GM12878 (cell line): ENCODE results near the gene LRTM1. TPM values are rescaled to one million over a fixed set of nuclear protein-coding genes. Genes with fewer than 3 reads are reported as not detected.

Experiments used
- ATAC-seq: fragments of 200-7000 bp; cut with Tn5 transposase; 3 replicates; pipeline ENCODE4 v1.9.1; 2020; ENCODE audit warnings: mild to moderate bottlenecking, moderate library complexity
- BruUV-seq: library from RNA; stranded (reverse); fragments of 400-500 nt; replicated peaks from 2 replicates; lab custom pipeline; 2021; lab: Mats Ljungman, UMichigan
- CTCF ChIA-PET: fragments of 300-600 bp; sonication (Branson Sonifier 250); formaldehyde crosslinking; extraction: SDS; loops from one replicate; lab custom pipeline; 2021; ENCODE audit warnings: inconsistent platforms; lab: Yijun Ruan, JAX
- POLR2A ChIA-PET: fragments of 350-600 bp; formaldehyde crosslinking; extraction: SDS; loops from one replicate; lab custom pipeline; 2021; ENCODE audit warnings: inconsistent platforms; lab: Charles Lee
- RAD21 ChIA-PET: fragments of 300-600 bp; sonication (Branson Sonifier 250); formaldehyde crosslinking; loops from one replicate; lab custom pipeline; 2023; ENCODE audit warnings: antibody characterized with exemption; ENCODE audit not compliant: unreplicated experiment; lab: Charles Lee
- SMC1A ChIA-PET: fragments of 300-600 bp; sonication (Branson Sonifier 250); formaldehyde crosslinking; loops from one replicate; lab custom pipeline; 2023; ENCODE audit not compliant: unreplicated experiment, uncharacterized antibody; lab: Charles Lee
- DNase-seq: peaks from one replicate; pipeline ENCODE4 v3.0.0-alpha.2; 2011; ENCODE audit warnings: low read depth, low spot score
- FAIRE-seq: peaks from 3 replicates; lab custom pipeline; 2011; peaks lifted over from hg19 to GRCh38; lab: Jason Lieb, UNC
- H2AFZ ChIP-seq: 2 replicates; pipeline ENCODE4 v1.6.0; 2011; ENCODE audit warnings: low read depth, low read length, control low read depth; ENCODE audit not compliant: control insufficient read depth
- H3K27ac ChIP-seq: 2 replicates; pipeline ENCODE4 v1.5.1; 2011; ENCODE audit warnings: control low read depth; ENCODE audit not compliant: control insufficient read depth, insufficient read depth
- H3K27me3 ChIP-seq, 2 experiments: replicated peaks in 1 of 2; 2 replicates each; pipeline versions ENCODE4 v1.6.0 to v1.6.1; 2011; ENCODE audit warnings: low read length in 1 of 2; ENCODE audit not compliant: control insufficient read depth in 2 of 2, insufficient read depth in 2 of 2
- H3K36me3 ChIP-seq, 2 experiments: 2 replicates each; pipeline ENCODE4 v1.5.1; 2011; ENCODE audit warnings: low read length in 1 of 2; ENCODE audit not compliant: control insufficient read depth in 2 of 2, insufficient read depth in 2 of 2
- H3K4me1 ChIP-seq: 2 replicates; pipeline ENCODE4 v1.6.1; 2011; ENCODE audit warnings: mild to moderate bottlenecking, low read length, moderate library complexity, mixed read lengths; ENCODE audit not compliant: control insufficient read depth, insufficient read depth
- H3K4me2 ChIP-seq: 2 replicates; pipeline ENCODE4 v1.6.0; 2011; ENCODE audit warnings: control low read depth; ENCODE audit not compliant: control insufficient read depth, insufficient read depth
- H3K4me3 ChIP-seq: fragments of 200-600 bp; sonication (generic); 2 replicates; pipeline ENCODE4 v1.5.1; 2016
- H3K79me2 ChIP-seq: 2 replicates; pipeline ENCODE4 v1.6.0; 2011; ENCODE audit warnings: low read length; ENCODE audit not compliant: control insufficient read depth, insufficient read depth
- H3K9ac ChIP-seq: 2 replicates; pipeline ENCODE4 v1.8.0; 2011; ENCODE audit warnings: low read length, control low read depth, mixed read lengths; ENCODE audit not compliant: control insufficient read depth, insufficient read depth
- H3K9me3 ChIP-seq: replicated peaks from 3 replicates; pipeline ENCODE4 v1.5.1; 2011; ENCODE audit warnings: mild to moderate bottlenecking, low read length; ENCODE audit not compliant: control insufficient read depth, insufficient read depth
- H4K20me1 ChIP-seq: 2 replicates; pipeline ENCODE4 v1.6.0; 2011; ENCODE audit not compliant: control insufficient read depth, insufficient read depth
- ATF3 ChIP-seq: IDR thresholded peaks from 2 replicates; pipeline ENCODE4 v1.6.1; 2011; ENCODE audit warnings: low read depth, mild to moderate bottlenecking, low read length, moderate library complexity, borderline replicate concordance; ENCODE audit errors: extremely low read depth
- CREM ChIP-seq: IDR thresholded peaks from 2 replicates; pipeline ENCODE4 v1.6.1; 2014; ENCODE audit warnings: antibody characterized with exemption, low read depth
- DPF2 ChIP-seq: fragments of 450-650 bp; IDR thresholded peaks from 2 replicates; pipeline ENCODE4 v1.6.1; 2017; ENCODE audit warnings: mild to moderate bottlenecking
- E2F4 ChIP-seq: IDR thresholded peaks from 2 replicates; pipeline ENCODE4 v1.6.1; 2012; ENCODE audit warnings: low read depth, low read length, improper control_type of control experiment
- IKZF1 ChIP-seq: fragments of 450-650 bp; conservative IDR thresholded peaks from 2 replicates; pipeline ENCODE4 v1.6.1; 2017; ENCODE audit warnings: antibody characterized with exemption, mild to moderate bottlenecking
- MAX ChIP-seq: IDR thresholded peaks from 2 replicates; pipeline ENCODE4 v1.6.1; 2012; ENCODE audit warnings: low read depth, low read length, improper control_type of control experiment
- MEF2B ChIP-seq: fragments of 450-650 bp; IDR thresholded peaks from 2 replicates; pipeline ENCODE4 v1.6.1; 2018; ENCODE audit warnings: mild to moderate bottlenecking, moderate library complexity; ENCODE audit not compliant: partially characterized antibody, poor library complexity, severe bottlenecking
- NFIC ChIP-seq: IDR thresholded peaks from 2 replicates; pipeline ENCODE4 v1.6.1; 2012; ENCODE audit warnings: low read depth, mild to moderate bottlenecking, inconsistent platforms, low read length, moderate library complexity
- NR2C2 ChIP-seq: IDR thresholded peaks from 2 replicates; pipeline ENCODE4 v1.6.1; 2011; ENCODE audit warnings: borderline replicate concordance, low read depth; ENCODE audit not compliant: control insufficient read depth, insufficient read length
- POU2F2 ChIP-seq: IDR thresholded peaks from 3 replicates; pipeline ENCODE4 v1.6.1; 2011; ENCODE audit warnings: low read depth, mild to moderate bottlenecking, low read length, borderline replicate concordance
- RAD21 ChIP-seq: IDR thresholded peaks from 2 replicates; pipeline ENCODE4 v1.6.1; 2011; ENCODE audit warnings: mild to moderate bottlenecking, low read depth, low read length, moderate library complexity; ENCODE audit not compliant: insufficient read depth
- RB1 ChIP-seq: fragments of 450-650 bp; formaldehyde crosslinking; IDR thresholded peaks from 2 replicates; pipeline ENCODE4 v1.6.1; 2017; ENCODE audit warnings: mild to moderate bottlenecking, borderline replicate concordance
- RBBP5 ChIP-seq: fragments of 200-600 bp; sonication (generic); conservative IDR thresholded peaks from 2 replicates; pipeline ENCODE4 v1.6.1; 2016
- SRF ChIP-seq, 2 experiments: IDR thresholded peaks; 2 replicates each; pipeline ENCODE4 v1.6.1; 2011; ENCODE audit warnings: low read depth in 2 of 2, low read length in 2 of 2, mild to moderate bottlenecking in 1 of 2, moderate library complexity in 1 of 2
- ZBTB4 ChIP-seq: fragments of 450-650 bp; formaldehyde crosslinking; IDR thresholded peaks from 2 replicates; pipeline ENCODE4 v1.4.0; 2022; ENCODE audit warnings: mild to moderate bottlenecking, moderate library complexity
- ZSCAN29 ChIP-seq: fragments of 450-650 bp; IDR thresholded peaks from 2 replicates; pipeline ENCODE4 v1.6.1; 2017; ENCODE audit warnings: mild to moderate bottlenecking, moderate library complexity
- WGBS: methylation state at CpG from one replicate; pipeline ENCODE4 v1.1.6; 2016; ENCODE audit warnings: low lambda C conversion rate; ENCODE audit not compliant: insufficient replicate concordance, insufficient coverage; ENCODE audit errors: missing lambda C conversion rate; 5-methylcytosine and 5-hydroxymethylcytosine counted together
- in situ Hi-C: fragments of 300-500 bp; cut with MboI; formaldehyde crosslinking; loops from 9 replicates; pipeline ENCODE4 v1.14.3; 2018; ENCODE audit warnings: mixed read lengths
- intact Hi-C: fragments of 100-400 bp; cut with micrococcal nuclease; formaldehyde crosslinking; loops from one replicate; pipeline ENCODE4 v1.14.2; 2022; ENCODE audit not compliant: unreplicated experiment
- polyA plus RNA-seq, 11 experiments: library from polyadenylated mRNA; depleted of rRNA in 4 of 11; unstranded in 6 of 11; stranded (reverse) in 5 of 11; fragments of >200 nt; fragmentation: Nextera tagmentation in 4 of 11; fragmentation: Illumina TruSeq in 1 of 11; extraction: Ambion mirVana in 4 of 11; extraction: Trizol in 1 of 11; gene quantifications; 1 replicate in 1 of 11; 2 replicates in 10 of 11; pipeline versions ENCODE4 v1.2.1 to v1.2.3, GENCODE V29; 2011 to 2016; ENCODE audit warnings: inconsistent platforms in 2 of 11, missing spikeins in 2 of 11, low read depth in 1 of 11
- total RNA-seq, 4 experiments: library from RNA; depleted of rRNA in 3 of 4; stranded (reverse); fragments of >200 nt in 3 of 4; fragmentation: Illumina TruSeq in 1 of 4; extraction: Trizol in 1 of 4; gene quantifications; 2 replicates each; pipeline versions ENCODE4 v1.2.1 to v1.2.3, GENCODE V29; 2013 to 2021

The LRTM1 gene
- total and polyA plus RNA-seq, 10 of the 15 experiments (the other 5 are each of a cell fraction or from before 2014, with no cell fraction given), result 0.08 TPM; not detected in 9

DNA sequence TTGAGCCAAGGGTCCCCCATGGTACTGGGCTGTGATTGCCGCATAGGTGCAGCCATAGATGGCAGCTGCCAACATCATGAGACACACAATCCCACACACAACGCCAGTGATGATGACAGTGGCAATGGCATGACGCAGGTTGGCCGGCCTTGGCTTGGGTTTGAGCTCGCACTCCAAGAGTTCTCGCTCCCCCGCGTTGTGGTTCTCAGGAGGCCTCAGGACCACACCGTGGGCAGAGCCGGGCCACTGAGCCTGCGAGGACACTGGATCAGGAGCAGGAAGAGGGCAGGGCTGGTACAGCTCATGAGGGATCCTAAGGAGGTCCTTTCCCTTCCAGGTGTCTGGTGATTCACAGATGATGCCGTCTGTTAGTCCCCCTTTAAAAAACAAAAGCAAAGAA is 9.3 kb downstream of the LRTM1 start:
- ChIA-PET POLR2A (no interaction called here), SMC1A (no interaction called here), RAD21 (no interaction called here), CTCF (no interaction called here)
- Histone ChIP-seq H3K4me3 (no peak overlapping the region), H3K27me3 (no peaks in the 10 kb centered on the region), H4K20me1 (no peaks in the 10 kb centered on the region), H3K27ac (no peak overlapping the region), H3K36me3 (no peaks in the 10 kb centered on the region), H3K9ac (no peak overlapping the region), H2AFZ (no peak overlapping the region), H3K79me2 (no peaks in the 10 kb centered on the region), H3K4me2 (no peak overlapping the region), H3K4me1 (no peaks in the 10 kb centered on the region), H3K9me3 (no peaks in the 10 kb centered on the region)
- FAIRE-seq (no peak), DNase-seq (no peak), ATAC-seq (no peak)
- intact Hi-C loops, result no loop called here
- 49% methylated on average over 12 of the region's 12 CpGs for WGBS
- in situ Hi-C loops, result no loop called here
- no TSS peak for BruUV-seq
- TF ChIP-seq RB1 (no peak), ATF3 (no peak), RAD21 (no peak), MEF2B (no peak), ZSCAN29 (no peak), NR2C2 (no peak), NFIC (no peak), CREM (no peak), ZBTB4 (CRISPR knock-in tag) (no peak), DPF2 (no peak), SRF (IDR thresholded peaks at IDR 0.05; ENCODE audit: low read depth in 2 of 2, low read length in 2 of 2) (no peak), MAX (no peak), POU2F2 (no peak), RBBP5 (no peak), IKZF1 (no peak), E2F4 (no peak)
